LNCaP clone FGC (cell line): Measurements from ENCODE around the gene CNOT4.

ENCODE experiments used
- DNase-seq: peaks from one replicate; pipeline ENCODE4 v3.0.0-alpha.2; 2011; ENCODE audit warnings: low read depth
- H3K4me3 ChIP-seq: 2 replicates; pipeline ENCODE4 v1.5.1; 2011; ENCODE audit warnings: mild to moderate bottlenecking, low read depth, low read length, control low read depth
- TF ChIP-seq, protein P1 (sequence below): IDR thresholded peaks from 2 replicates; pipeline ENCODE4 v1.5.1; 2012; ENCODE audit warnings: mild to moderate bottlenecking; ENCODE audit not compliant: control insufficient read depth, insufficient read depth; ENCODE audit errors: extremely low read depth

The CNOT4 gene

DNA sequence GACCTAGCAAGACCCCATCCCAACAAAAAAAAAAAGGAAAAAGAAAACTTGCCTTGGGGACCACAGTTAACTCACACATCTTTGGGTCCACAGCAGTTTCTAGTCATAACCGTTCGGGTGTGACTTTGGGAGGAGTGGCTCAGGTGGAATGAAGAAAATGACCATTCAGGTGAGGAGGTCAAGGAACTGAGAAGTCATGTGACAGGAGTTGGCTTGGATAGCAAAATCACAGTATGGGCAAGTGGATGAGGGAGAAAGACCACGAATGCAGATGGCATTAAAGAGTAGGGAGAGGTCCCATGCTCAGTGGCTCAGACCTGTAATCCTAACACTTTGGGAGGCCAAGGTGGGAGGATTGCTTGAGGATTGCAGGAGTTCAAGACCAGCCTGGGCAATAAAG is 17.1 kb upstream of the CNOT4 start:
- DNase-seq, result no peak
- H3K4me3 ChIP-seq, result no peak overlapping the region
- TF ChIP-seq, protein P1, sequence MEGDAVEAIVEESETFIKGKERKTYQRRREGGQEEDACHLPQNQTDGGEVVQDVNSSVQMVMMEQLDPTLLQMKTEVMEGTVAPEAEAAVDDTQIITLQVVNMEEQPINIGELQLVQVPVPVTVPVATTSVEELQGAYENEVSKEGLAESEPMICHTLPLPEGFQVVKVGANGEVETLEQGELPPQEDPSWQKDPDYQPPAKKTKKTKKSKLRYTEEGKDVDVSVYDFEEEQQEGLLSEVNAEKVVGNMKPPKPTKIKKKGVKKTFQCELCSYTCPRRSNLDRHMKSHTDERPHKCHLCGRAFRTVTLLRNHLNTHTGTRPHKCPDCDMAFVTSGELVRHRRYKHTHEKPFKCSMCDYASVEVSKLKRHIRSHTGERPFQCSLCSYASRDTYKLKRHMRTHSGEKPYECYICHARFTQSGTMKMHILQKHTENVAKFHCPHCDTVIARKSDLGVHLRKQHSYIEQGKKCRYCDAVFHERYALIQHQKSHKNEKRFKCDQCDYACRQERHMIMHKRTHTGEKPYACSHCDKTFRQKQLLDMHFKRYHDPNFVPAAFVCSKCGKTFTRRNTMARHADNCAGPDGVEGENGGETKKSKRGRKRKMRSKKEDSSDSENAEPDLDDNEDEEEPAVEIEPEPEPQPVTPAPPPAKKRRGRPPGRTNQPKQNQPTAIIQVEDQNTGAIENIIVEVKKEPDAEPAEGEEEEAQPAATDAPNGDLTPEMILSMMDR, result no peak

- no peak overlapping the region for H3K4me3 ChIP-seq
- TF ChIP-seq, protein P1, result no peak
- DNase-seq, result no peak
Observed at GRCh38 chr7:135525426-135525825, 15.5 kb upstream of the CNOT4 start.

DNA sequence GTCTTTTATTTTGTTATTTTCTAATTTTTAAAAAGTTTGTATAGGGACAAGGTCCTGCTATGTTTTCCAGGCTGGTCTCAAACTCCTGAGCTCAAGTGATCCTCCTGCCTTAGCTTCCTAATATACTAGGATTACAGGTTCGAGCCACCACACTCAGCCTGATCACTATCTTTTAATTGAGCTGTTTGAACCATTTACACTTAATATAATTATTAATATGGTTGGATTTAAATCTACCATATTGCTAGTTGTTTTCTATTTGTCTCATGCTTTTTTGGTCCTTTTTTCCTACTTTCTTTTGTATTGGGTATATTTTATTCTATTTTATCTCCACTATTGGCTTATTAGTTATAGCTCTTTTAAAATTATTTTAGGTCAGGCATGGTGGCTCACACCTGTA is 13.2 kb upstream of the CNOT4 start:
- DNase-seq, result no peak
- TF ChIP-seq, protein P1, result no peak
- H3K4me3 ChIP-seq, result no peak overlapping the region

- no peak for DNase-seq
- TF ChIP-seq, protein P1, result no peak
Observed at GRCh38 chr7:135522509-135522908, 12.6 kb upstream of the CNOT4 start.

DNA sequence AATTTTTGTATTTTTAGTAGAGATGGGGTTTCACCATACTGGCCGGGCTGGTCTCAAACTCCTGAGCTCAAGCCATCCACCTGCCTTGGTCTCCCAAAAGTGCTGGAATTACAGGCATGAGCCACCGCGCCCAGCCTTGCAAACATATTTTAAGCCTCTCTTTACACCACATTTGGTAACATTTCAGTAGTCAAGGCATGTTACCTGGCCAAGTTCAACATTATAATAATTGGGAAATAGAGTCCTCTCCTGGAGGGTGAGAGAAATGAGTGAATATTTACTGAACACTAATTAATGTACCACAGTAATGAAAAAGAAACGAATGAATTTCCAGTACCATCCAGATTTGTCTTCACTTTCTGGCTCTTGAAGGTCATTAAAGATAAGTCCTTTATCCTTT is 10.0 kb upstream of the CNOT4 start:
- no peak overlapping the region for H3K4me3 ChIP-seq
- no peak for DNase-seq
- TF ChIP-seq, protein P1, result 0 out of 2 replicates have a peak, but pooled peaks have one; percentile 15

More at GRCh38 chr7:135522509-135522908, 12.6 kb upstream of the CNOT4 start:
- no peak overlapping the region for H3K4me3 ChIP-seq

- no peak overlapping the region for H3K4me3 ChIP-seq
- no peak for DNase-seq
- TF ChIP-seq, protein P1, result no peak
Observed at GRCh38 chr7:135519233-135519688, 9.4 kb upstream of the CNOT4 start.

DNA sequence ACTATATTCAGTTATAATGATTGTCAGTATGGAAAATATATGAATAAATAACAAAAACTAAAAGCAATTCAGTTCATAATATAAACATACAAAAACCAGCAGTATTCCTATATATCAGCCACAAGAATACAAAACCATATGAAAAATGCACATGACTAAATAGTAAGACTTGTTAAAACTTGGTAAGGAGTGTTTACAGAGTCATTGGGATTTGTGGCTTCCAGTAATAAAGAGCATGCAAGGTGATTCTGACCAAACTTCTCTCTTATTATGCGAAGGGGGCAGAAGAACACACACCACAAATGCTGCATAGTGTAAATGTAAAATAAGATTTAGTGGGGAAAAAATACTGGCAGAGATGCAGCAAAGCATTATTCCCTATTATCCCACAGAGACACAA is 8.8 kb upstream of the CNOT4 start:
- no peak for DNase-seq
- no peak overlapping the region for H3K4me3 ChIP-seq
- TF ChIP-seq, protein P1, result no peak
